Activated naive CD4-positive, alpha-beta T cell treated with anti-CD3 and anti-CD28 coated beads, Interleukin-2, amount 50 U/mL, for 72 hours (primary cell): Measurements from ENCODE around the gene MBLAC1. TPM values are rescaled to one million over a fixed set of nuclear protein-coding genes. Genes with fewer than 3 reads are reported as not detected.

Source experiments
- ATAC-seq, 2 donors: fragments of 150-1000 bp; cut with Tn5 transposase; 2 replicates each; pipeline ENCODE4 v1.10.0; 2021; ENCODE audit warnings: mild to moderate bottlenecking in 2 of 2, moderate library complexity in 2 of 2
- DNase-seq, 2 donors: peaks; one replicate each; pipeline ENCODE4 v3.0.0; 2021 to 2022; ENCODE audit warnings: low spot score in 2 of 2
- H3K27ac Mint-ChIP-seq, 2 donors: one replicate each; pipeline ENCODE4 v1.8.0; 2022; ENCODE audit warnings: mild to moderate bottlenecking in 2 of 2, mixed read lengths in 2 of 2
- H3K36me3 Mint-ChIP-seq, 2 donors: one replicate each; pipeline ENCODE4 v1.8.0; 2022; ENCODE audit warnings: mixed read lengths in 2 of 2
- H3K9me3 Mint-ChIP-seq, 2 donors: one replicate each; pipeline ENCODE4 v1.8.0; 2022; ENCODE audit warnings: mixed read lengths in 2 of 2
- total RNA-seq, 2 donors: library from RNA; stranded (reverse); gene quantifications; one replicate each; pipeline ENCODE4 v1.2.3, GENCODE V29; 2022

MBLAC1 gene
- 1 to 10 TPM; 2.6 to 5.6 TPM for total RNA-seq

- Mint-ChIP-seq H3K27ac (peak within 1 kb of the TSS; percentile 94 to 99), H3K9me3 (no peaks in the 10 kb centered on the region), H3K36me3 (peaks cover 17% of the 10 kb centered on the region in 2 donors)
- ATAC-seq (peak; percentile 78 to 81), DNase-seq (peak; percentile 85 to 94)
Measured at GRCh38 chr7:100126931-100127865, at the start of gene MBLAC1. MBLAC1 (plus strand) TSS chr7:100126967; CDS start chr7:100127396, 429 bp downstream.

GRCh38 chr7:100077205-100077604 is 49.6 kb upstream of the MBLAC1 start:
- ATAC-seq (no peak), DNase-seq (no peak)
- peak overlapping the region in 1 of 2 donors; percentile 15 for H3K27ac Mint-ChIP-seq
- peaks cover 8 to 10% of the 10 kb centered on the region in 2 donors for H3K9me3 Mint-ChIP-seq
- peaks cover 55 to 62% of the 10 kb centered on the region in 2 donors for H3K36me3 Mint-ChIP-seq

- peaks cover 36 to 43% of the 10 kb centered on the region in 2 donors for H3K36me3 Mint-ChIP-seq
- no peak for DNase-seq
- H3K9me3 Mint-ChIP-seq: no peaks in the 10 kb centered on the region
- ATAC-seq: no peak
- H3K27ac Mint-ChIP-seq: no peak overlapping the region
Measured at GRCh38 chr7:100079024-100079560, 47.7 kb upstream of the MBLAC1 start.

GRCh38 chr7:100080907-100081534 is 45.7 kb upstream of the MBLAC1 start:
- ATAC-seq: no peak
- H3K9me3 Mint-ChIP-seq: no peaks in the 10 kb centered on the region
- peaks cover 20 to 24% of the 10 kb centered on the region in 2 donors for H3K36me3 Mint-ChIP-seq
- no peak for DNase-seq
- peak overlapping the region; percentile 88 to 94 for H3K27ac Mint-ChIP-seq

- no peaks in the 10 kb centered on the region for H3K9me3 Mint-ChIP-seq
- DNase-seq (peak; percentile 97 to 99), ATAC-seq (peak; percentile 85 to 90)
- H3K27ac Mint-ChIP-seq: peak within 1 kb of the TSS; percentile 88 to 94
- H3K36me3 Mint-ChIP-seq: peaks cover 14 to 18% of the 10 kb centered on the region in 2 donors
Measured at GRCh38 chr7:100081535-100082102, 45.1 kb upstream of the MBLAC1 start, which contains the start of gene ZNF3. ZNF3 (minus strand) TSS chr7:100081723; CDS start chr7:100077357, 4,366 bp downstream.

GRCh38 chr7:100082978-100083377 is 43.8 kb upstream of the MBLAC1 start:
- DNase-seq (no peak), ATAC-seq (no peak)
- Mint-ChIP-seq H3K27ac (peak overlapping the region; percentile 45 to 88), H3K36me3 (peaks cover 8 to 10% of the 10 kb centered on the region in 2 donors), H3K9me3 (no peaks in the 10 kb centered on the region)

GRCh38 chr7:100085515-100085914 is 41.3 kb upstream of the MBLAC1 start:
- DNase-seq (no peak), ATAC-seq (no peak)

GRCh38 chr7:100087055-100087750 is 39.6 kb upstream of the MBLAC1 start:
- Mint-ChIP-seq H3K27ac (peak overlapping the region in 1 of 2 donors; percentile 91), H3K9me3 (no peaks in the 10 kb centered on the region), H3K36me3 (peaks cover 0 to 9% of the 10 kb centered on the region in 2 donors)
- DNase-seq (no peak), ATAC-seq (no peak)

More at GRCh38 chr7:100085515-100085914, 41.3 kb upstream of the MBLAC1 start:
- Mint-ChIP-seq H3K9me3 (no peaks in the 10 kb centered on the region), H3K36me3 (peaks cover 5 to 12% of the 10 kb centered on the region in 2 donors), H3K27ac (no peak overlapping the region)

- DNase-seq (no peak), ATAC-seq (peak; percentile 3 to 20)
- no peaks in the 10 kb centered on the region for H3K9me3 Mint-ChIP-seq
- H3K36me3 Mint-ChIP-seq: peaks cover 0 to 9% of the 10 kb centered on the region in 2 donors
- H3K27ac Mint-ChIP-seq: peak overlapping the region; percentile 79 to 91
Measured at GRCh38 chr7:100088095-100088620, 38.6 kb upstream of the MBLAC1 start.

GRCh38 chr7:100088621-100089457 is 37.9 kb upstream of the MBLAC1 start, which contains the start of gene COPS6:
COPS6 (plus strand) TSS chr7:100088969; CDS start chr7:100088991, 22 bp downstream.
- DNase-seq (peak; percentile 87 to 95), ATAC-seq (peak; percentile 67 to 68)
- Mint-ChIP-seq H3K27ac (peak within 1 kb of the TSS; percentile 79 to 91), H3K36me3 (peaks cover 6 to 16% of the 10 kb centered on the region in 2 donors), H3K9me3 (no peaks in the 10 kb centered on the region)

GRCh38 chr7:100089458-100090196 is 37.1 kb upstream of the MBLAC1 start:
- no peak for ATAC-seq
- peak overlapping the region; percentile 79 to 91 for H3K27ac Mint-ChIP-seq
- no peaks in the 10 kb centered on the region for H3K9me3 Mint-ChIP-seq
- H3K36me3 Mint-ChIP-seq: peaks cover 10 to 18% of the 10 kb centered on the region in 2 donors
- DNase-seq: no peak

GRCh38 chr7:100090527-100091410 is 36.0 kb upstream of the MBLAC1 start:
- H3K9me3 Mint-ChIP-seq: no peaks in the 10 kb centered on the region
- ATAC-seq (peak; percentile 22 to 49), DNase-seq (no peak)
- peaks cover 20 to 25% of the 10 kb centered on the region in 2 donors for H3K36me3 Mint-ChIP-seq
- peak overlapping the region; percentile 67 to 86 for H3K27ac Mint-ChIP-seq

GRCh38 chr7:100091411-100092181 is 35.2 kb upstream of the MBLAC1 start:
- peak overlapping the region; percentile 67 to 85 for H3K27ac Mint-ChIP-seq
- peak in 1 of 2 donors; percentile 1 for ATAC-seq

More at GRCh38 chr7:100091411-100092181, 35.2 kb upstream of the MBLAC1 start:
- DNase-seq: no peak
- H3K36me3 Mint-ChIP-seq: peaks cover 23 to 29% of the 10 kb centered on the region in 2 donors
- H3K9me3 Mint-ChIP-seq: no peaks in the 10 kb centered on the region
